ENCODE data around the gene FUS. TPM values are rescaled to one million over a fixed set of nuclear protein-coding genes. Genes with fewer than 3 reads are reported as not detected.

Gene FUS
- total RNA-seq, 4 donors from 2014 or later: 24.0 to 45.1 (median 34.2) TPM

GRCh38 chr16:31132303-31132979 is 47.5 kb upstream of the FUS start:
- Histone ChIP-seq H3K4me3 (no peak overlapping the region), H3K9me3 (no peaks in the 10 kb centered on the region), H3K36me3 (peaks cover 41 to 60% (median 56%) of the 10 kb centered on the region in 4 donors), H3K27me3 (peaks cover 0 to 25% (median 1%) of the 10 kb centered on the region in 4 donors), H3K27ac (replicated peaks in 1 of 4) (no peak overlapping the region), H3K4me1 (peaks cover 11 to 27% (median 22%) of the 10 kb centered on the region in 4 donors)
- TF ChIP-seq, protein P1, sequence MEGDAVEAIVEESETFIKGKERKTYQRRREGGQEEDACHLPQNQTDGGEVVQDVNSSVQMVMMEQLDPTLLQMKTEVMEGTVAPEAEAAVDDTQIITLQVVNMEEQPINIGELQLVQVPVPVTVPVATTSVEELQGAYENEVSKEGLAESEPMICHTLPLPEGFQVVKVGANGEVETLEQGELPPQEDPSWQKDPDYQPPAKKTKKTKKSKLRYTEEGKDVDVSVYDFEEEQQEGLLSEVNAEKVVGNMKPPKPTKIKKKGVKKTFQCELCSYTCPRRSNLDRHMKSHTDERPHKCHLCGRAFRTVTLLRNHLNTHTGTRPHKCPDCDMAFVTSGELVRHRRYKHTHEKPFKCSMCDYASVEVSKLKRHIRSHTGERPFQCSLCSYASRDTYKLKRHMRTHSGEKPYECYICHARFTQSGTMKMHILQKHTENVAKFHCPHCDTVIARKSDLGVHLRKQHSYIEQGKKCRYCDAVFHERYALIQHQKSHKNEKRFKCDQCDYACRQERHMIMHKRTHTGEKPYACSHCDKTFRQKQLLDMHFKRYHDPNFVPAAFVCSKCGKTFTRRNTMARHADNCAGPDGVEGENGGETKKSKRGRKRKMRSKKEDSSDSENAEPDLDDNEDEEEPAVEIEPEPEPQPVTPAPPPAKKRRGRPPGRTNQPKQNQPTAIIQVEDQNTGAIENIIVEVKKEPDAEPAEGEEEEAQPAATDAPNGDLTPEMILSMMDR (IDR thresholded peaks at IDR 0.05): no peak
- intact Hi-C loops (cut with DNase I): no loop called here
- WGBS: 88% methylated on average over 11 of the region's 20 CpGs
- DNase-seq (ENCODE audit: extremely low spot score): no peak

- TF ChIP-seq POLR2A (IDR thresholded peaks at IDR 0.05; ENCODE audit: low read depth) (no peak), EP300 (IDR thresholded peaks at IDR 0.05) (no peak), POLR2AphosphoS5 (IDR thresholded peaks at IDR 0.05) (no peak)
- TF ChIP-seq, protein P1 (IDR thresholded peaks at IDR 0.05): no peak
- Histone ChIP-seq H3K9me3 (no peaks in the 10 kb centered on the region), H3K4me1 (peaks cover 11 to 26% (median 19%) of the 10 kb centered on the region in 4 donors), H3K27ac (replicated peaks in 1 of 4) (no peak overlapping the region), H3K4me3 (no peak overlapping the region), H3K27me3 (peaks cover 0 to 25% (median 1%) of the 10 kb centered on the region in 4 donors), H3K36me3 (peaks cover 34 to 53% (median 49%) of the 10 kb centered on the region in 4 donors)
- intact Hi-C loops (cut with DNase I): no loop called here
- DNase-seq (ENCODE audit: extremely low spot score): no peak
- 84% methylated on average over 3 of the region's 6 CpGs for WGBS
Measured at GRCh38 chr16:31133046-31133501, 46.9 kb upstream of the FUS start.

GRCh38 chr16:31134091-31134571 is 45.8 kb upstream of the FUS start:
- intact Hi-C loops (cut with DNase I): no loop called here
- H3K9me3 ChIP-seq: no peaks in the 10 kb centered on the region
- no peak for DNase-seq (ENCODE audit: extremely low spot score)
- H3K36me3 ChIP-seq: peaks cover 24 to 43% (median 39%) of the 10 kb centered on the region in 4 donors
- TF ChIP-seq EP300 (IDR thresholded peaks at IDR 0.05): no peak
- TF ChIP-seq, protein P1 (IDR thresholded peaks at IDR 0.05): no peak
- TF ChIP-seq POLR2AphosphoS5 (IDR thresholded peaks at IDR 0.05): no peak
- no peak for TF ChIP-seq POLR2A (IDR thresholded peaks at IDR 0.05; ENCODE audit: low read depth)
- peaks cover 11 to 21% (median 19%) of the 10 kb centered on the region in 4 donors for H3K4me1 ChIP-seq
- 20% methylated on average over 3 of the region's 5 CpGs for WGBS
- H3K4me3 ChIP-seq: no peak overlapping the region
- H3K27me3 ChIP-seq: peaks cover 0 to 25% (median 1%) of the 10 kb centered on the region in 4 donors
- H3K27ac ChIP-seq (replicated peaks in 1 of 4): no peak overlapping the region

- TF ChIP-seq, protein P1 (IDR thresholded peaks at IDR 0.05): no peak
- no peak for TF ChIP-seq POLR2A (IDR thresholded peaks at IDR 0.05; ENCODE audit: low read depth)
- TF ChIP-seq EP300 (IDR thresholded peaks at IDR 0.05): no peak
- TF ChIP-seq POLR2AphosphoS5 (IDR thresholded peaks at IDR 0.05): no peak
- no peak overlapping the region for H3K27ac ChIP-seq (replicated peaks in 1 of 4)
- H3K36me3 ChIP-seq: peaks cover 19 to 35% (median 31%) of the 10 kb centered on the region in 4 donors
- H3K4me1 ChIP-seq: peaks cover 10 to 21% (median 12%) of the 10 kb centered on the region in 4 donors
- H3K27me3 ChIP-seq: peaks cover 0 to 25% (median 1%) of the 10 kb centered on the region in 4 donors
- DNase-seq (ENCODE audit: extremely low spot score): no peak
- intact Hi-C loops (cut with DNase I): no loop called here
- WGBS: 31% methylated on average over 10 of the region's 18 CpGs
- H3K9me3 ChIP-seq: no peaks in the 10 kb centered on the region
- peak overlapping the region in 1 of 4 donors; percentile 20 for H3K4me3 ChIP-seq
Measured at GRCh38 chr16:31134625-31135534, 45.1 kb upstream of the FUS start.
